Cardiac muscle cell (in vitro differentiated cells and primary cell): ENCODE measurements around the gene MYBBP1A. TPM values are rescaled to one million over a fixed set of nuclear protein-coding genes. Genes with fewer than 3 reads are reported as not detected.
A peak's percentile ranks its signal among the peaks of the same experiment; 100 is the strongest.

ENCODE experiments used
- DNase-seq, 2 donors: peaks; one replicate each; pipeline versions ENCODE4 v3.0.0 to v3.0.0-alpha.2; 2010 to 2017; ENCODE audit warnings: low read depth in 1 of 2, low spot score in 1 of 2
- H3K27ac ChIP-seq: fragments of 200-600 bp; sonication (generic); 2 replicates; pipeline ENCODE4 v1.5.1; 2016
- H3K27me3 ChIP-seq: fragments of 200-600 bp; sonication (generic); 2 replicates; pipeline ENCODE4 v1.6.0; 2016; ENCODE audit warnings: control low read depth
- H3K36me3 ChIP-seq: fragments of 200-600 bp; sonication (generic); 2 replicates; pipeline ENCODE4 v1.5.1; 2016; ENCODE audit warnings: control low read depth
- H3K4me1 ChIP-seq: fragments of 200-600 bp; sonication (generic); 2 replicates; pipeline ENCODE4 v1.8.1; 2017; ENCODE audit warnings: low read depth, mild to moderate bottlenecking, mixed run types
- H3K4me3 ChIP-seq: fragments of 200-600 bp; sonication (generic); 2 replicates; pipeline ENCODE4 v1.5.1; 2016; ENCODE audit warnings: mild to moderate bottlenecking
- H3K9me3 ChIP-seq: fragments of 200-600 bp; sonication (generic); 2 replicates; pipeline ENCODE4 v1.5.1; 2017; ENCODE audit warnings: low read depth, mild to moderate bottlenecking, control low read depth
- polyA plus RNA-seq: library from polyadenylated mRNA; unstranded; fragments of >200 nt; fragmentation: Nextera tagmentation; extraction: Ambion mirVana; gene quantifications from 2 replicates; pipeline ENCODE4 v1.2.1, GENCODE V29; 2016
- total RNA-seq: library from RNA; depleted of rRNA; stranded (reverse); fragments of >200 nt; gene quantifications from 2 replicates; pipeline ENCODE4 v1.2.3, GENCODE V29; 2016
- TF ChIP-seq, protein P1 (sequence below): IDR thresholded peaks from 2 replicates; pipeline ENCODE4 v1.5.1; 2012; ENCODE audit warnings: low read depth, mild to moderate bottlenecking, low read length

MYBBP1A gene
- total and polyA plus RNA-seq, 2 experiments from 2014 or later: 51.5 to 57.1 TPM

DNA sequence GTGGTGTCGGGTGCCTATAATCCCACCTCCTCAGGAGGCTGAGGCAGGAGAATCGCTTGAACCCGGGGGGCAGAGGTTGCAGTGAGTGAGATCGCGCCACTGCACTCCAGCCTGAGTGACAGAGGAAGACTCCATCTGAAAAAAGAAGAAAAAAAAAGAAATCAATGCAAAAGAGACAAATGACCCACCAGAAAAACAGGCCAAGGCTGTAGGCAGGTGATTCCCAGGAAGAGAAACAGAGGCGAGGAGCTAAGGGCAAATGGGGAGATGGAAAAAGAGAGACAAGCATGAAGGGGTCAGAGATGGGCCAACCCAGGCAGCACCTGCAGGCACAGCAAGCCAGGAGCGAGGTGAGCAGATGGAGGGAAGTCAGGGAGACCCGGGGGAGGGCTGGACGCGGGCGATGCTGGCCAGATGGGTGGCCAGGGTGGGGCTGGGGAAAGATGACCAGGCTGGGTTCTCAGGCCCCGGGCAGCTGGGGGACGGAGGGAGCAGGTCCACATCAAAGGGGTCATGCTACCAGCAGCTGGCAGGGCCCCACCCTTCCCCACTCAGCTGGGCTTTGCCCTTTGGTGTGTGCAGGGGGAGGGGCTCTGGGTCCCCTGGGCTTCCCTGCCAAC lies 25.5 kb downstream of the MYBBP1A start:
- TF ChIP-seq, protein P1, sequence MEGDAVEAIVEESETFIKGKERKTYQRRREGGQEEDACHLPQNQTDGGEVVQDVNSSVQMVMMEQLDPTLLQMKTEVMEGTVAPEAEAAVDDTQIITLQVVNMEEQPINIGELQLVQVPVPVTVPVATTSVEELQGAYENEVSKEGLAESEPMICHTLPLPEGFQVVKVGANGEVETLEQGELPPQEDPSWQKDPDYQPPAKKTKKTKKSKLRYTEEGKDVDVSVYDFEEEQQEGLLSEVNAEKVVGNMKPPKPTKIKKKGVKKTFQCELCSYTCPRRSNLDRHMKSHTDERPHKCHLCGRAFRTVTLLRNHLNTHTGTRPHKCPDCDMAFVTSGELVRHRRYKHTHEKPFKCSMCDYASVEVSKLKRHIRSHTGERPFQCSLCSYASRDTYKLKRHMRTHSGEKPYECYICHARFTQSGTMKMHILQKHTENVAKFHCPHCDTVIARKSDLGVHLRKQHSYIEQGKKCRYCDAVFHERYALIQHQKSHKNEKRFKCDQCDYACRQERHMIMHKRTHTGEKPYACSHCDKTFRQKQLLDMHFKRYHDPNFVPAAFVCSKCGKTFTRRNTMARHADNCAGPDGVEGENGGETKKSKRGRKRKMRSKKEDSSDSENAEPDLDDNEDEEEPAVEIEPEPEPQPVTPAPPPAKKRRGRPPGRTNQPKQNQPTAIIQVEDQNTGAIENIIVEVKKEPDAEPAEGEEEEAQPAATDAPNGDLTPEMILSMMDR: no peak
- no peaks in the 10 kb centered on the region for H3K27me3 ChIP-seq
- no peak overlapping the region for H3K4me3 ChIP-seq
- H3K27ac ChIP-seq: no peak overlapping the region
- no peak for DNase-seq
- no peaks in the 10 kb centered on the region for H3K36me3 ChIP-seq
- H3K4me1 ChIP-seq: no peaks in the 10 kb centered on the region
- no peaks in the 10 kb centered on the region for H3K9me3 ChIP-seq

DNA sequence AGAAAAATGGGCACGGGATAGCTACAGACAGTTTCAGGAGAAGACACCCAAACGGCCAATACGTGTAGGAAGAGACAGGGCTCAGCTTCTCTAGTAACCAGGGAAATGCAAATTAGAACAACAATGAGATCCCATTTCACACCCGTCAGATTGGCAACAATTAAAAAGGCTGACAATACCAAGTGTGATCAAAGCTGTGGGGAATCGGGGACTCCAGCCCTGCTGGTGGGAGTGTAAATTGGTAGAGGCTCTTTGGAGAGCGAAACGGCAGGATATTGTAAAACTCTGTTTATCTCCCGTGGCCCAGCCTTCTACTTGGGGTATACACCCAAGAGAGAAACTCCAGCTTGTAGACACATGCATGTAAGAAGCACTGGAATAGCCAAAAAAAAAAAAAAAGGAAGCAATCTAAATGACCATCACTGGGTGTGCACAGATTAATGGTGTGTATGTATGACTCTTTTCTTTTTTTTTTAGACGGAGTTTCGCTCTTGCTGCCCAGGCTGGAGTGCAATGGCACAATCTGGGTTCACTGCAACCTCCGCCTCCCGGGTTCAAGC lies 27.5 kb downstream of the MYBBP1A start:
- TF ChIP-seq, protein P1: no peak
- Histone ChIP-seq H3K27me3 (no peaks in the 10 kb centered on the region), H3K36me3 (no peaks in the 10 kb centered on the region), H3K27ac (no peak overlapping the region), H3K4me1 (no peaks in the 10 kb centered on the region), H3K9me3 (no peaks in the 10 kb centered on the region), H3K4me3 (no peak overlapping the region)
- DNase-seq: no peak

DNA sequence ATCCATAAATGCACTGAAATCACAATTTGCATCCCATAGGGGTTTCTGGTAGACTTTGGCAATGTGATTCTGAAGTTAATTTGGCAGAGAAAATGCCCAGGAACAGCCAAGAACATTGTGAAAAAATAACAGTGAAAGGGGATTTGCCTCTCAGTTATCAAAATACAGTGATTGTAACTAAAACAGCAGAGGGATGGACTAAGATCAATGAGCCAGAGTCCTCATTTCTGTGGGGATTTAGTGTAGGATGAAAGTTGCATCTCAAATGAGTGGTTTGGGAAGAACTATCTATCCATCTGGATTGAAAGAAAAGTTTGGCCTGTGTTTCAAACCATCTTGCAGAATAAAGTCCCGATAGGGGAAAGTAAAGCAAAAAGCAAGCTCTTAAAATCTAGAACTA lies 28.1 kb downstream of the MYBBP1A start:
- DNase-seq: peak in 1 of 2 donors; percentile 18
- H3K4me1 ChIP-seq: no peaks in the 10 kb centered on the region
- no peak overlapping the region for H3K4me3 ChIP-seq
- no peaks in the 10 kb centered on the region for H3K27me3 ChIP-seq
- no peak overlapping the region for H3K27ac ChIP-seq
- no peaks in the 10 kb centered on the region for H3K36me3 ChIP-seq
- TF ChIP-seq, protein P1: no peak
- no peaks in the 10 kb centered on the region for H3K9me3 ChIP-seq

DNA sequence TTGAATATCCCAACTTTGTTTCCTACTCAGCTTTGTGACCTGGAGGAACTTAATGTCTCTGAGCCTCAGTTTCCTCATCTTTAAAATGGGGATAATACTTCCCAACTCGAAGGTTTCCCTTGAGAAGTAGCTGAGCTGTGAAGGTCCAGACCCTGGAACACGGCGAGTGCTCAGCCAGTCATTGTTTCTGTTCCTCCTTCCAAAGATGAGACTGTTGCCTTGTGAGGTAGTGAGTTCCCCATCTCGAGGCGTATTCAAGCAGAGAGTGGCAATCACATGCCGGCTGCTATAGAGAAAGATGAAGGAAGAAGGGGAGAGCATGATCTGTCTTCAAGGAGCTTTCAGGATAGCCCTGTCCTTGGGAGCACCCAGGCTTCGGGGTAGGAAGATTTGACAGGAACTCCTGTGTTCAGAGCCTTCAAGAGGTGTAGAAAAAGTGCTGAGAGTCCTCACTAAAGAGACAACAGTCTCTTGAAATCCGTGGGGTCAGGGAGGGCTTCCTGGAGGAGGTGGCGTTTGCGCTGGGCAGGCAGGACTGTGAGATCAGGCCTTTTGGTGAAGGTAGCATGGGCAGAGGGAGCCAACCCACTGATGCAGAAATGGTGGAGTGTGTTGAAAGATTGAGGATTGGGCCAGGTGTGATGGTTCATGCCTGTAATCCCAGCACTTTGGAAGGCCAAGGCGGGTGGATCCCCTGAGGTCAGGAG lies 29.3 kb downstream of the MYBBP1A start:
- H3K4me1 ChIP-seq: no peaks in the 10 kb centered on the region
- H3K9me3 ChIP-seq: no peaks in the 10 kb centered on the region
- TF ChIP-seq, protein P1: no peak
- H3K4me3 ChIP-seq: no peak overlapping the region
- DNase-seq: no peak
- no peak overlapping the region for H3K27ac ChIP-seq
- no peaks in the 10 kb centered on the region for H3K27me3 ChIP-seq
- H3K36me3 ChIP-seq: no peaks in the 10 kb centered on the region

DNA sequence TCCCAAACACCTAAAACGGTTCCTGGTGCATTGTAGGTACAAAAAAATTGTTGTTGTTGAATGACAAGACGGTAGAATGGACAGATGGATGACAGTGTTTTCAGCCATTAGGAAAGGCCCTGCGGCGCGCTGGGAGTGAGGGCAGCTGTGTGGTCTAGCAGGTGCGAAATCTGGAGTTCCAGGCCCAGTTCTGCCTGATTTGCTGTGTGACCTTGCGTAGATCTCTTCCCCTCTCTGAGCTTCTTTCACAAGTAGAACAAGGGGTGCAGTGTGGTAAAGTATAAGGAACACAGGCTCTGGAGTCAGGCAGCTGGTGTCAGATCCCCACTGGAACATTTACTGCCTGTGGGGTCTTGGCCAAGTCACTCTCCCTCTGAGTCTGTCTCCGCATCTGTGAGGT lies 31.2 kb downstream of the MYBBP1A start:
- no peak for DNase-seq
- no peak overlapping the region for H3K4me3 ChIP-seq
- no peaks in the 10 kb centered on the region for H3K4me1 ChIP-seq
- no peaks in the 10 kb centered on the region for H3K9me3 ChIP-seq
- TF ChIP-seq, protein P1: no peak
- no peaks in the 10 kb centered on the region for H3K36me3 ChIP-seq
- H3K27me3 ChIP-seq: no peaks in the 10 kb centered on the region
- no peak overlapping the region for H3K27ac ChIP-seq
